OCI-LY7 (cell line): Measurements from ENCODE around the gene TCF23. TPM values are rescaled to one million over a fixed set of nuclear protein-coding genes. Genes with fewer than 3 reads are reported as not detected.
A peak's percentile ranks its signal among the peaks of the same experiment; 100 is the strongest.

ENCODE experiments used
- BruUV-seq: library from RNA; stranded (reverse); fragments of 400-500 nt; replicated peaks from 2 replicates; lab custom pipeline; 2021; lab: Mats Ljungman, UMichigan
- CTCF ChIA-PET: fragments of 300-600 bp; sonication (Branson Sonifier 250); formaldehyde crosslinking; loops from one replicate; lab custom pipeline; 2022; ENCODE audit warnings: antibody characterized with exemption; ENCODE audit not compliant: unreplicated experiment; lab: Charles Lee
- POLR2A ChIA-PET: fragments of 300-600 bp; sonication (Branson Sonifier 250); formaldehyde crosslinking; loops from one replicate; lab custom pipeline; 2022; ENCODE audit warnings: antibody characterized with exemption; lab: Charles Lee
- DNase-seq: peaks from one replicate; pipeline ENCODE4 v3.0.0-alpha.2; 2015; ENCODE audit warnings: low spot score
- H2AFZ ChIP-seq: fragments of 200-600 bp; sonication (generic), shearing (Covaris generic); 2 replicates; pipeline ENCODE4 v1.6.1; 2014; ENCODE audit warnings: mild to moderate bottlenecking, antibody characterized with exemption, low read length, moderate library complexity
- H3K27ac ChIP-seq: fragments of 200-600 bp; sonication (generic); 2 replicates; pipeline ENCODE4 v1.5.1; 2014; ENCODE audit warnings: mixed run types, low read depth, mild to moderate bottlenecking, moderate library complexity, low read length, inconsistent platforms; ENCODE audit not compliant: poor library complexity, severe bottlenecking
- H3K36me3 ChIP-seq: fragments of 200-600 bp; sonication (generic); 2 replicates; pipeline ENCODE4 v1.6.1; 2014; ENCODE audit warnings: mild to moderate bottlenecking, antibody characterized with exemption, low read length, moderate library complexity, mixed read lengths; ENCODE audit not compliant: insufficient read depth
- H3K4me1 ChIP-seq: fragments of 200-600 bp; sonication (generic); 2 replicates; pipeline ENCODE4 v1.5.1; 2014; ENCODE audit warnings: mild to moderate bottlenecking, low read length; ENCODE audit not compliant: insufficient read depth, poor library complexity, severe bottlenecking
- H3K4me2 ChIP-seq: fragments of 200-600 bp; sonication (generic); 2 replicates; pipeline ENCODE4 v1.6.1; 2014; ENCODE audit warnings: mild to moderate bottlenecking, low read length
- H3K4me3 ChIP-seq: fragments of 200-600 bp; sonication (generic); 2 replicates; pipeline ENCODE4 v1.5.1; 2014; ENCODE audit warnings: mild to moderate bottlenecking, low read depth, low read length; ENCODE audit not compliant: poor library complexity, severe bottlenecking
- H3K79me2 ChIP-seq: fragments of 200-600 bp; sonication (generic); 2 replicates; pipeline ENCODE4 v1.6.1; 2016; ENCODE audit warnings: low read depth, mild to moderate bottlenecking, low read length, moderate library complexity, mixed read lengths; ENCODE audit not compliant: insufficient read depth
- H3K9me2 ChIP-seq: fragments of 200-600 bp; sonication (generic); 2 replicates; pipeline ENCODE4 v1.6.1; 2016; ENCODE audit warnings: mild to moderate bottlenecking, low read length, mixed read lengths; ENCODE audit not compliant: insufficient read depth
- H3K9me3 ChIP-seq: fragments of 200-600 bp; sonication (generic); 2 replicates; pipeline ENCODE4 v1.6.1; 2014; ENCODE audit warnings: mild to moderate bottlenecking, mixed run types, low read length, mixed read lengths
- H4K20me1 ChIP-seq: fragments of 200-600 bp; sonication (generic); 2 replicates; pipeline ENCODE4 v1.6.1; 2014; ENCODE audit warnings: mild to moderate bottlenecking, antibody characterized with exemption, low read length, moderate library complexity, mixed read lengths; ENCODE audit not compliant: insufficient read depth
- EZH2phosphoT487 ChIP-seq: fragments of 200-600 bp; sonication (generic); IDR thresholded peaks from 2 replicates; pipeline ENCODE4 v1.6.1; 2018; ENCODE audit warnings: low read depth, borderline replicate concordance, mild to moderate bottlenecking, mixed run types, antibody characterized with exemption, low read length, moderate library complexity, mixed read lengths
- intact Hi-C: fragments of 100-400 bp; cut with micrococcal nuclease; formaldehyde crosslinking; loops from one replicate; pipeline ENCODE4 v1.10.0; 2022; ENCODE audit not compliant: unreplicated experiment
- total RNA-seq, 2 experiments: library from RNA; depleted of rRNA in 1 of 2; stranded (reverse); fragments of >200 nt in 1 of 2; shearing (Covaris generic) in 1 of 2; gene quantifications; 2 replicates each; pipeline ENCODE4 v1.2.3, GENCODE V29; 2014 to 2022
- TF ChIP-seq, protein P1 (sequence below): fragments of 200-600 bp; sonication (generic); conservative IDR thresholded peaks from 2 replicates; pipeline ENCODE4 v1.5.1; 2014; ENCODE audit warnings: mild to moderate bottlenecking, antibody characterized with exemption, low read length, moderate library complexity, mixed read lengths

TCF23 gene
- total RNA-seq, 2 experiments from 2014 or later, result 0.25 TPM; not detected in 1

DNA sequence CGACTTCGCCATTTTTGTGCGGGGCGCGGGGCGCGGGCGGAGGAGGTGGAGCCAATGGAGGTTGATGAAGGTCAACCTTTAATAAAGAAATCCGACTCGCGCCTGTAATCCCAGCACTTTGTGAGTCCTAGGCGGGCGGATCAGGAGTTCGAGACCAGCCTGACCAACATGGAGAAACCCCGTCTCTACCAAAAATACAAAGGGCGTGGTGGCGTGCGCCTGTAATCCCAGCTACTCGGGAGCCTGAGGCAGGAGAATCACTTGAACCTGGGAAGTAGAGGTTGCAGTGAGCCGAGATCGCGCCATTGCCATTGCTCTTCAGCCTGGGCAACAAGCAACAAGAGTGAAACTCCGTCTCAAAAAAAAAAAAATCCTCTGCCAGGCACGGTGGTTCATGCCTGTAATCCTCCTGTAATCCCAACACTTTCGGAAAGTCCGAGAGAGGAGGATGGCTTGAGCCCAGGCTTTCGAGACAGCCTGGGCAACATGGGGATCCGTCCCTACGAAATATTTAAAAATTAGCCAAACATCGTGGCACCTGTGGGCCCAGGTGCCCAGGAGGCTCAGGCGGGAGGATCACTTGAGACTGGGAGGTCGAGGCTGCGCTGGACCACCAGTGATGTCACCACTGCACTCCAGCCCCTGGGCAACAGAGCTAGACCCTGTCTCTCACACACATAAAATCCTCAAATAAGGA lies 13.9 kb upstream of the TCF23 start:
- H2AFZ ChIP-seq, result peak overlapping the region; percentile 87; the same call in 1 of the 2 replicates
- H3K4me1 ChIP-seq, result peaks cover 20% of the 10 kb centered on the region
- H3K4me3 ChIP-seq, result peak overlapping the region; percentile 96
- ChIA-PET CTCF (no interaction called here), POLR2A (interaction anchor here (0.7 to 2.2 kb wide), 8 partner anchors 9 to 788 kb away, joined by 3 to 11 read pairs (median 4); no protein-coding TSS in a partner anchor)
- BruUV-seq, result no TSS peak
- TF ChIP-seq EZH2phosphoT487, result no peak
- TF ChIP-seq, protein P1, sequence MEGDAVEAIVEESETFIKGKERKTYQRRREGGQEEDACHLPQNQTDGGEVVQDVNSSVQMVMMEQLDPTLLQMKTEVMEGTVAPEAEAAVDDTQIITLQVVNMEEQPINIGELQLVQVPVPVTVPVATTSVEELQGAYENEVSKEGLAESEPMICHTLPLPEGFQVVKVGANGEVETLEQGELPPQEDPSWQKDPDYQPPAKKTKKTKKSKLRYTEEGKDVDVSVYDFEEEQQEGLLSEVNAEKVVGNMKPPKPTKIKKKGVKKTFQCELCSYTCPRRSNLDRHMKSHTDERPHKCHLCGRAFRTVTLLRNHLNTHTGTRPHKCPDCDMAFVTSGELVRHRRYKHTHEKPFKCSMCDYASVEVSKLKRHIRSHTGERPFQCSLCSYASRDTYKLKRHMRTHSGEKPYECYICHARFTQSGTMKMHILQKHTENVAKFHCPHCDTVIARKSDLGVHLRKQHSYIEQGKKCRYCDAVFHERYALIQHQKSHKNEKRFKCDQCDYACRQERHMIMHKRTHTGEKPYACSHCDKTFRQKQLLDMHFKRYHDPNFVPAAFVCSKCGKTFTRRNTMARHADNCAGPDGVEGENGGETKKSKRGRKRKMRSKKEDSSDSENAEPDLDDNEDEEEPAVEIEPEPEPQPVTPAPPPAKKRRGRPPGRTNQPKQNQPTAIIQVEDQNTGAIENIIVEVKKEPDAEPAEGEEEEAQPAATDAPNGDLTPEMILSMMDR, result no peak
- H3K9me2 ChIP-seq, result no peaks in the 10 kb centered on the region
- intact Hi-C loops, result loop anchor here (1.0 to 5.0 kb wide), 4 partner anchors 30 to 77 kb away; partner anchors contain the start of genes ATRAID and SLC5A6
- H3K36me3 ChIP-seq, result peaks cover 36% of the 10 kb centered on the region
- peak overlapping the region; percentile 61 for H3K4me2 ChIP-seq
- H3K27ac ChIP-seq, result peak overlapping the region; percentile 36
- H3K9me3 ChIP-seq, result no peaks in the 10 kb centered on the region
- peaks cover 20% of the 10 kb centered on the region for H3K79me2 ChIP-seq
- no peak for DNase-seq
- peaks cover 5% of the 10 kb centered on the region; the same call in 1 of the 2 replicates for H4K20me1 ChIP-seq

DNA sequence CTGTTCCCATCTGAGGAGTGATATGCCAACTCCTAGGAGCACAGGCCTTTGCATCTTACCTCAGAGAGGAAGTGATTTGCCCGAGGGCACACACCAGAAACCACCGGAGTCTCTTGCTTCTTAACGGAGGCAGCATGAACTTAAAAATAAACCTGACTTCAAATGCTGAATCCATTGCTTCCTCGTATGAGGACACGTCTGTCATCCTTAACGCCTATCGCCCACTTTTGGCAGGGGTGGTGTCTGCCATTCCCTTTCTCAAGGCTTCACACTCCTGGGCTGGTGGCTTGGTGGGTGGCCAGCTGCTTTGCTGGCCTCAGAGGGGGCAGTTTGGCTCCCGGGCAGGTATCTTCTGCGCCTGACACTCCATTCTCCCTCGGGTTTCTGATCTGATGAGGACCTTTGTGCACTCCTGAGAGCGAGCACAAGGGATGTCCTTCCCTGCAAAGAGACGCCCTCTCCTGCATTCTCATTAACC lies 13.3 kb upstream of the TCF23 start:
- TF ChIP-seq, protein P1, result no peak
- no peak for TF ChIP-seq EZH2phosphoT487
- CTCF ChIA-PET, result no interaction called here
- peak overlapping the region; percentile 61 for H3K4me2 ChIP-seq
- POLR2A ChIA-PET, result interaction anchor here (1.0 to 1.4 kb wide), 3 partner anchors 9 to 36 kb away, joined by 3 to 4 read pairs (median 4); no protein-coding TSS in a partner anchor
- peaks cover 20% of the 10 kb centered on the region for H3K79me2 ChIP-seq
- no TSS peak for BruUV-seq
- H3K27ac ChIP-seq, result no peak overlapping the region
- H3K36me3 ChIP-seq, result peaks cover 30% of the 10 kb centered on the region
- H3K4me1 ChIP-seq, result peaks cover 20% of the 10 kb centered on the region
- no peaks in the 10 kb centered on the region for H3K9me3 ChIP-seq
- no peak overlapping the region; the same call in 1 of the 2 replicates for H2AFZ ChIP-seq
- no peaks in the 10 kb centered on the region for H3K9me2 ChIP-seq
- H4K20me1 ChIP-seq, result peaks cover 5% of the 10 kb centered on the region; the same call in 1 of the 2 replicates
- no peak for DNase-seq
- H3K4me3 ChIP-seq, result no peak overlapping the region
- intact Hi-C loops, result loop anchor here (2.0 kb wide), 1 partner anchor 29 kb away; no protein-coding TSS in a partner anchor
